Keratinocyte (primary cell): ENCODE results near the gene MYL4. TPM values are rescaled to one million over a fixed set of nuclear protein-coding genes. Genes with fewer than 3 reads are reported as not detected.

ENCODE experiments used
- DNase-seq: peaks from one replicate; pipeline ENCODE4 v3.0.0-alpha.2; 2011; ENCODE audit warnings: low read depth, missing footprints, low spot score
- FAIRE-seq: peaks from 2 replicates; lab custom pipeline; 2011; peaks lifted over from hg19 to GRCh38; lab: Jason Lieb, UNC
- H2AFZ ChIP-seq: 2 replicates; pipeline ENCODE4 v1.6.0; 2012; ENCODE audit warnings: low read length, control low read depth, inconsistent platforms; ENCODE audit not compliant: control insufficient read depth
- H3K27ac ChIP-seq: 2 replicates; pipeline ENCODE4 v1.5.1; 2011; ENCODE audit warnings: low read length; ENCODE audit not compliant: control insufficient read depth, insufficient read depth
- H3K27me3 ChIP-seq: 3 replicates; pipeline ENCODE4 v1.6.0; 2011; ENCODE audit warnings: low read length; ENCODE audit not compliant: control insufficient read depth, insufficient read depth; ENCODE audit errors: extremely low read depth
- H3K36me3 ChIP-seq, 2 experiments: 2 replicates in 1 of 2; 3 replicates in 1 of 2; pipeline ENCODE4 v1.5.1; 2011; ENCODE audit warnings: low read length in 2 of 2, mild to moderate bottlenecking in 1 of 2; ENCODE audit not compliant: control insufficient read depth in 2 of 2, insufficient read depth in 2 of 2; ENCODE audit errors: extremely low read depth in 1 of 2
- H3K4me1 ChIP-seq: 3 replicates; pipeline ENCODE4 v1.5.1; 2011; ENCODE audit warnings: low read length; ENCODE audit not compliant: control insufficient read depth, insufficient read depth; ENCODE audit errors: extremely low read depth
- H3K4me2 ChIP-seq: 3 replicates; pipeline ENCODE4 v1.6.0; 2011; ENCODE audit warnings: low read depth, low read length; ENCODE audit not compliant: control insufficient read depth, insufficient read depth; ENCODE audit errors: extremely low read depth
- H3K4me3 ChIP-seq, 3 experiments: fragments of 200-600 bp in 1 of 3; sonication (generic) in 1 of 3; 2 replicates in 2 of 3; 3 replicates in 1 of 3; pipeline ENCODE4 v1.5.1; 2011 to 2016; ENCODE audit warnings: low read length in 3 of 3, mild to moderate bottlenecking in 3 of 3, control low read depth in 2 of 3, inconsistent platforms in 1 of 3, low read depth in 1 of 3, mixed read lengths in 1 of 3, mixed run types in 1 of 3, moderate library complexity in 1 of 3; ENCODE audit not compliant: control insufficient read depth in 2 of 3, insufficient read depth in 2 of 3; ENCODE audit errors: extremely low read depth in 1 of 3
- H3K79me2 ChIP-seq: 2 replicates; pipeline ENCODE4 v1.6.0; 2012; ENCODE audit warnings: low read length; ENCODE audit not compliant: control insufficient read depth, insufficient read depth
- H3K9ac ChIP-seq: 3 replicates; pipeline ENCODE4 v1.6.0; 2011; ENCODE audit warnings: low read length; ENCODE audit not compliant: control insufficient read depth, insufficient read depth; ENCODE audit errors: extremely low read depth
- H3K9me1 ChIP-seq: 3 replicates; pipeline ENCODE4 v1.6.0; 2011; ENCODE audit warnings: low read length; ENCODE audit not compliant: control insufficient read depth, insufficient read depth; ENCODE audit errors: extremely low read depth
- H3K9me3 ChIP-seq: 2 replicates; pipeline ENCODE4 v1.5.1; 2012; ENCODE audit warnings: low read depth, low read length; ENCODE audit not compliant: control insufficient read depth
- H4K20me1 ChIP-seq: 3 replicates; pipeline ENCODE4 v1.6.0; 2011; ENCODE audit warnings: low read length; ENCODE audit not compliant: control insufficient read depth, insufficient read depth; ENCODE audit errors: extremely low read depth
- EZH2 ChIP-seq: IDR thresholded peaks from one replicate; pipeline ENCODE4 v1.6.1; 2012; ENCODE audit warnings: inconsistent platforms, mild to moderate bottlenecking, low read length, moderate library complexity
- dilution Hi-C: fragments of 300-500 bp; cut with MboI; formaldehyde crosslinking; loops from one replicate; pipeline ENCODE4 v1.7.0; 2020; ENCODE audit warnings: low sequenced_read_pairs; ENCODE audit not compliant: extremely low pct_ligation_motif_present
- polyA plus RNA-seq, 5 experiments: library from polyadenylated mRNA; depleted of rRNA in 3 of 5; stranded (reverse) in 3 of 5; stranded (forward) in 1 of 5; unstranded in 1 of 5; fragments of >200 nt; gene quantifications; 1 replicate in 1 of 5; 2 replicates in 3 of 5; 3 replicates in 1 of 5; pipeline versions ENCODE4 v1.2.1 to v1.2.3, GENCODE V29; 2011 to 2012; ENCODE audit warnings: missing spikeins in 2 of 5, low read depth in 1 of 5, low replicate concordance in 1 of 5
- TF ChIP-seq, protein P1 (sequence below), 3 experiments: IDR thresholded peaks in 1 of 3; conservative IDR thresholded peaks in 1 of 3; optimal IDR thresholded peaks in 1 of 3; 2 replicates in 2 of 3; 3 replicates in 1 of 3; pipeline versions ENCODE3 to v1.5.1; 2011; ENCODE audit warnings: low read length in 3 of 3, mild to moderate bottlenecking in 3 of 3, moderate library complexity in 2 of 3, control low read depth in 1 of 3, inconsistent platforms in 1 of 3; ENCODE audit not compliant: insufficient read depth in 2 of 3; ENCODE audit errors: extremely low read depth in 1 of 3

The MYL4 gene
- polyA plus RNA-seq, 1 donor (not counting 4 experiments of a cell fraction or from before 2014, with no cell fraction given) = not detected

DNA sequence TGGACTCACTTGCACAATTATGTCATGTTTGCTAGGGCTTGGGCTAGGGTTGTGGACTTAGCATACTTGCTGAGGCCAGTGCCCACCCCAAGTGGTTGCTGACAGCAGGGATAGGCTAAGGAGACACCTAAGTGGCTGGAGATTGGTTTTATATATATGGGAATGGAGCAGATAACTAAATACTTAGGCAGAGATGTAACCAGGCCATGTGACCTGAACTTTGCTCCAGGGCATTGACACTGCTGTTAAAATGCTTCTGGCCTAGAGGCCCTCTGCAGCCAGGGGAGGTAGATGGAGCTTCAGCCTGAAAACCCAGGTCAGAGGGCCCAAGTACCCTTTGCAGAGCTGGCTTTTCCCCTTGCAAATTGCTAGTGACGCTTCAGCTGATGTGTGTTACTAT is 43.1 kb downstream of the MYL4 start:
- Histone ChIP-seq H3K4me1 (peaks cover 3% of the 10 kb centered on the region), H3K9me3 (no peaks in the 10 kb centered on the region), H4K20me1 (no peaks in the 10 kb centered on the region), H2AFZ (no peak overlapping the region), H3K36me3 (no peaks in the 10 kb centered on the region), H3K27ac (no peak overlapping the region), H3K4me2 (no peak overlapping the region), H3K4me3 (no peak overlapping the region), H3K27me3 (peaks cover 50% of the 10 kb centered on the region), H3K79me2 (no peaks in the 10 kb centered on the region), H3K9ac (no peak overlapping the region), H3K9me1 (no peaks in the 10 kb centered on the region)
- DNase-seq (no peak), FAIRE-seq (no peak)
- dilution Hi-C loops = no loop called here
- TF ChIP-seq EZH2 = no peak
- TF ChIP-seq, protein P1, sequence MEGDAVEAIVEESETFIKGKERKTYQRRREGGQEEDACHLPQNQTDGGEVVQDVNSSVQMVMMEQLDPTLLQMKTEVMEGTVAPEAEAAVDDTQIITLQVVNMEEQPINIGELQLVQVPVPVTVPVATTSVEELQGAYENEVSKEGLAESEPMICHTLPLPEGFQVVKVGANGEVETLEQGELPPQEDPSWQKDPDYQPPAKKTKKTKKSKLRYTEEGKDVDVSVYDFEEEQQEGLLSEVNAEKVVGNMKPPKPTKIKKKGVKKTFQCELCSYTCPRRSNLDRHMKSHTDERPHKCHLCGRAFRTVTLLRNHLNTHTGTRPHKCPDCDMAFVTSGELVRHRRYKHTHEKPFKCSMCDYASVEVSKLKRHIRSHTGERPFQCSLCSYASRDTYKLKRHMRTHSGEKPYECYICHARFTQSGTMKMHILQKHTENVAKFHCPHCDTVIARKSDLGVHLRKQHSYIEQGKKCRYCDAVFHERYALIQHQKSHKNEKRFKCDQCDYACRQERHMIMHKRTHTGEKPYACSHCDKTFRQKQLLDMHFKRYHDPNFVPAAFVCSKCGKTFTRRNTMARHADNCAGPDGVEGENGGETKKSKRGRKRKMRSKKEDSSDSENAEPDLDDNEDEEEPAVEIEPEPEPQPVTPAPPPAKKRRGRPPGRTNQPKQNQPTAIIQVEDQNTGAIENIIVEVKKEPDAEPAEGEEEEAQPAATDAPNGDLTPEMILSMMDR (optimal IDR thresholded peaks at IDR 0.05 in 1 of 3, IDR thresholded peaks at IDR 0.05 in 1 of 3, conservative IDR thresholded peaks at IDR 0.05 in 1 of 3; ENCODE audit: extremely low read depth in 1 of 3, insufficient read depth in 2 of 3, low read length in 3 of 3) = no peak

DNA sequence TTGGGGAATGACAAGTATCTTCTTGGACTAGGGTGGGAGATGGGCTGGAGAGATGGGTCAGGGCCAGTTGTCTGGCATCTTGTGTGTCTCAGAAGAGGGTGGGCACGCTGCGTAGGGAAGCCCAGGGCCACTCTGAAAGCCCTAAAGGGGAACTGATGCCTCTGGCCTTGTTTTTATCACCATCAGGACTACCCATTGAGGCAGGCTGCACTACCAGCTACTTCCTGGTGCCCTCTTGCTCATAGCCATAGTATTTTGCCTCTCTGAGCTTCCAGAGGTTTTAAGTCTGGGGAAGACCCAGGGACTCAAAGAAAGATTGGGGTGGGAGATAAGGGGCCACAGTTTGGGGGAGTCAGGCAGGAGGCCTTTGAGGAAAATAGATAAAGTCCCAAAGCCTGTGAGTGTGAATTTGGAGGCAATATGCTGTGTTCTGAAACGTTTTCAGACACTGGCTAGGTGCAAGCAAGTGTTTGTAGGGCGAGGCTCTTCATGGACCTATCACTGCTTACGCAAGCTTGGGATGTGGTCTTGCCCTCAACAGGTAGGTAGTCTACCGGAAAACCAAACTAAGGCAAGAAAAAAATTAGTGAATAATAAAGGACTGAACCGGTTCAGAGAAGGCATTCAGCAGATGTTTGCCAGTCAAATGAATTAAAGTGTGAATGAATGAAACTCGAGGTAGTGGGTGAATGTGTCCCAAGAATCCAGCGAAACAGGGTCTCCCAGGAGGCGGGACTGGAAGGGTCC is 43.8 kb downstream of the MYL4 start:
- peaks cover 50% of the 10 kb centered on the region for H3K27me3 ChIP-seq
- no peak for FAIRE-seq
- no peak for DNase-seq
- H3K27ac ChIP-seq = no peak overlapping the region
- H3K9me3 ChIP-seq = no peaks in the 10 kb centered on the region
- dilution Hi-C loops = no loop called here
- no peaks in the 10 kb centered on the region for H4K20me1 ChIP-seq
- no peaks in the 10 kb centered on the region for H3K79me2 ChIP-seq
- peak overlapping the region in 1 of 3 experiments; percentile 20 for H3K4me3 ChIP-seq
- TF ChIP-seq, protein P1 (optimal IDR thresholded peaks at IDR 0.05 in 1 of 3, IDR thresholded peaks at IDR 0.05 in 1 of 3, conservative IDR thresholded peaks at IDR 0.05 in 1 of 3; ENCODE audit: extremely low read depth in 1 of 3, insufficient read depth in 2 of 3, low read length in 3 of 3) = no peak
- no peak for TF ChIP-seq EZH2
- H3K4me1 ChIP-seq = peaks cover 7% of the 10 kb centered on the region
- no peak overlapping the region for H2AFZ ChIP-seq
- H3K9me1 ChIP-seq = no peaks in the 10 kb centered on the region
- peak overlapping the region; percentile 82 for H3K4me2 ChIP-seq
- no peaks in the 10 kb centered on the region for H3K36me3 ChIP-seq
- no peak overlapping the region for H3K9ac ChIP-seq
